ENCODE results near the gene GLIS1.
"Not testable (repeated sequence)": the region's sequence is repeated elsewhere in the genome, so short reads cannot be mapped to it uniquely, and the experiment has no call there.

The GLIS1 gene

DNA sequence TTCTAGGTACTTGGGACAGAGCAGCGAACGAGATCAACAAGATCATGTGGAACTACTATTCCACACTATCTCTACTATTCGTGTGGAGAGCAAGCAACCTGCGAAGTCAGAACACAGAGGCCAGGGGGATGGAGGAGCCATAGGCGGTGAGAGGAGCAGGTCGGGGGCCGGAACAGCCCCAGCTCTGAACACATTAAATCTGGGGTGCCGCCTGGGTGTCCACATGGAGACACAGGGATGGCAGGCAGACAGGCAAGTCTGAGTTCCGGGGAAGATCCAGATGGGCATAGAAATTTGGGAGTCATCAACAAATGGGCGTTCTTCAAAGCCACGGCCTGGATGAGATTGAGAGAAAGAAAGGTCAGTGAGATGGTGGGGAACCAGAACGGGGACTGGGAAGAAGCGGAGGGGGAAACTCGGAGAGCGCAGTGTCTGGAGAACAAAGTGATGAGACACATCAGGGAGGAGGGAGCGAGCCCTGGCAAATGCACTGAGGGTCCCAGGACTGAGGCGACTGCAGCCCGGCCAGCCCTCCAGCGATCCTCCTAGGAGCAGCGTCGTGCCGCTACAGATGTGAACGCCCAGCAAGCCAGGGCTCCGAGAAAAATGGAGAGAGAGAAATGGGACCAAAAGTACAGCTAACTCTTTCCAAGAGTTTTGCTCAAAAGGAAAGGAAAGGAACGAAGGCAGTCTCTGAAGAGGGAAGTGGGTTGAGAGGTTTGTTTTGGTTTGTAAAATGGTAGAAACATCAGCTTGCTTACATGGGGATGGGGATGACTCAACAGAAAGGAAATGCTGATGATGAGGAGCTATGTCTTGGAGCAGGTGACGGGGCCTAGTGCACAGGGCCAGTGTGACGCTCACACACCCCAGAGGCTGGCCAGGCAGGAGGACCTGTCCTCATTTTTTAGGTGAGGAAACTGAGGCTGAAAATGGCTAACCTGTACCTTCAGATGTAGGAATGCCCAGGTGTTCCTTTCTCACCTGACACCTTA, 84.5 kb downstream of the GLIS1 start:
- no peak for DNase-seq (ENCODE audit: low read depth)

DNA sequence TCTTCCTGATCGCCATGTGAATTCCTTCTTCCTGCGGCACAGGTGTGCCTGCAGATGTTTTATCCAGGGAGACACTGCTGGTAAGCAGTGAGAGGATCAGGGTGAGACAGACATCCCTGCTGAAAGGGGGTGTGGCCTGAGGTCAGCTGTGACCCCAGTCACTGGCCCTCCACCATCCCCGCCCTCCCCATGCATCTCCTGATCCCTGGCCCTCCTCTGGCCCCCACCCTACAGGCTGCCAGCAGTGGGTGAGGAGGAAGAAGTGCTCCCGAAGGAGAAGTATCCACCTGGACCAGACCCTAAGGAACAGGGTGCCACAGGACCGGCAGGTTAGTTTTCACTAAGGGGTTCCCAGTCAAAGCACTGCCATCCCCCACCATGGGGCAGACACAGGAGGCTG, 85.3 kb downstream of the GLIS1 start:
- no peak for DNase-seq (ENCODE audit: low read depth)

DNA sequence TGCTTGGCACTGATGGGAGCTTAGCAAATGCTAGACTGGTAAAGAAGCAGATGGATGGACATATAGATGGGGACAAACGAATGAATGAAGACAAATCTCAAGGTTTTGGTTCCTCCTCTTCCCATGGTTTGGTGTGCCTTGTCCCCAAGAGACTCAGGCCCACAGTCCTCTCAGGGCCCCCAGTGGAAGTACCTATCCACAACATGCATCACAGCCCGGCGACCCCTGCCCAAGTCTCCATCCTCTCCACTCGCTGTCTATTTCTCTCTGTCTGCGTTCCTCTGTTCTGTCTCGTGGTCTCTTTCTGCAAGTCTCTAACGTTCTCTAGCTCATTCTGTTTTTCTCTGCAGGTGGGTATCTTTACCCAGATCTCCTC, 85.8 kb downstream of the GLIS1 start:
- no peak for DNase-seq (ENCODE audit: low read depth)

DNA sequence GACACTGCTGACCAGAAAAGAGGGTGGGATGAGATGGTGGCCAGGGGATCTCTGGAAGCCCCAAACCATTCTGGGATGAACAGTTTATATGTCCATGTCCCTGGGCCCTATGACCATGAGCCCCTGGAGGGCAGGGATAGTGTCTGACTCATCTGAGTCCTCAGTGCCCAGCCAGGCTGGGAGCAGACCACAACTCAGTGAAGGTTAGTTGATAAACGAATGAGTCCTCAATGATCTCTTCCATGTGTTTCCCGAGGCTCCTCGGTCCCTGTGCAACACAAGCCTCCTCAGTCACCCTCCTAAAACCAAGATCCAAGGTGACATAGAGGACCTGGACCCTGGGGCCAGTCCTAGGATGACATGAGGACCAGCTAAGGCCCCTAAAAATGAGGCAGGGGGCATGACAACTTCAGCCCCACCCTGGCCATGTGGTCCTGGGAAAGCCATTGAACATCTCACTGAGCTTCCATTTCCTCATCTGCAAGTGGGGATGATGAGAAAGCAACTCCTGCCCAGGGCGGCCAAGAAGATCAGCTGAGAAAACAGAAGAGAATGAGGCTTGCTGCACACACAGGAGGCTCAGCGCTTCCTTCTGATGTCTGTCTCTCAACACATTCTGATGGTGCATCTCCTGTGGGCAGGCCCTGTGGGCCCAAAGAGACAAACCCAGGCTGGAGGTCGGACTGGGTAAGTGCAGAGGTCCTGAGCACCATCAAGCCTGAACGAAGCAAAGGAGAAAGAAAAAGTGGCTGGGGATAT, 86.3 kb downstream of the GLIS1 start:
- no peak for DNase-seq (ENCODE audit: low read depth)

DNA sequence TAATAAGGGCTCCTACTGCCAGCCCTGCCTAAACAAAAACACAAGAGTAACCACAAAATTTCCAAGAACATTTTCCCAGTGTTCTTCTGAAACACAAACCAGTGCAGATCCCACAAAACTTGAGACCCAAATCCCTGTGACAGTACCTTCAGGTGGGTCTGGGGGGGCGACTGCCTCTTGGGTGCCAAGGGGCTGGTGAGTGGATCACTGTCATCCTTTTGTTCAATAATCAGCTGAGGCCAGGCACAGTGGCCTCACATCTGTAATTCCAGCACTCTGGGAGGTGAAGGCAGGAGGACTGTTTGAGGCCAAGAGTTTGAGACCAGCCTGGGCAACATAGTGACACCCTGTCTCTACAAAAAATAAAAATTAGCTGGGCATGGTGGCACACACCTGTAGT, 87.6 kb downstream of the GLIS1 start:
- no peak for DNase-seq (ENCODE audit: low read depth)

DNA sequence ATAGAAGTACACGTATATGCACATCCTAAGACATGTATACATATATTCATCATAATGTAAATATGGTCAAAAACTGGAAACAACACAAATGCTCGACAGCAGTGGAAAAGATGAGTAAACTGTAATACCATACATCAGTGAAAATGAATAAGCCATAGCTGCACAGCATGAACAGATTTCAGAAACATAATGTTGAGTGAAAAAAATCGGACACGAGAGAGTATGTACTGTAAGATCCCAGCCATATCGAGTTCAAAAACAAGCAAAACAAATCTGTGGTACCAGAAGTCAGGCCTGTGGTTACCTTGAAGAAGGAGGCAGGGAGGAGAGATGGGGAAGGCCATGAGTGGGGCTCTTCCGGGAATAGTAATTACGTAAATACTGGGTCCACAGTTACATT, 90.4 kb downstream of the GLIS1 start:
- no peak for DNase-seq (ENCODE audit: low read depth)

DNA sequence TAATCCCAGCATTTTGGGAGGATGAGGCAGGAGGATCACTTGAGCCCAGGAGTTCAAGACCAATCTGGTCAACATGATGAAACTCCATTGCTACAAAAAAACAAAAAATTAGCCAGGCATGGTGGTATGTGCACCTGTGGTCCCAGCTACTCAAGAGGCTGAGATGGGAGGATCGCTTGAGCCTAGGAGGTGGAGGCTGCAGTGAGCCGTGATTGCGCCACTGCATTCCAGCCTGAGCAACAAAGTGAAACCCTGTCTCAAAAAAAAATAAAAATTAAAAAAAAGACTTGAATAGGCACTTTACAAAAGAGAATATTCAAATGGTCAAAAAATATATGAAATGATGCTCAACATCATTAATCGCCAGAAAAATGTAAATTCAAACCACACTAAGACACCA, 91.0 kb downstream of the GLIS1 start:
- not testable (repeated sequence) for DNase-seq (ENCODE audit: low read depth)

DNA sequence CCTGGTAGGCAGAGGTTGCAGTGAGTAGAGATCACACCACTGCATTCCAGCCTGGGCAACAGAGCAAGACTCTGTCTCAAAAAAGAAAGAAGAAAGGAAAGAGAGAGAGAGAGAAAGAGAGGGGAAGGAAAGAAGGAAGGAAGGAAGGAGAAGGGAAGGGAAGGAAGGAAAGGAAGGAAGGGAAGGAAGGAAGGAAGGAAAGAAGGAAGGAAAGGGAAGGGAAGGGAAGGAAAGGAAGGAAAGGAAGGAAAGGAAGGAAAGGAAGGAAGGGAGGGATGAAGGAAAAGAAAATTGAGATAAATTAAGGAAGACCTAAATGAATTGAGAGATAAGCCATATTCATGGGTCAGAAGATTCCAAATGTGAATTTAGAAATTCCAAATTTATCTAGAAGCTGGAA, 92.2 kb downstream of the GLIS1 start:
- no peak for DNase-seq (ENCODE audit: low read depth)

DNA sequence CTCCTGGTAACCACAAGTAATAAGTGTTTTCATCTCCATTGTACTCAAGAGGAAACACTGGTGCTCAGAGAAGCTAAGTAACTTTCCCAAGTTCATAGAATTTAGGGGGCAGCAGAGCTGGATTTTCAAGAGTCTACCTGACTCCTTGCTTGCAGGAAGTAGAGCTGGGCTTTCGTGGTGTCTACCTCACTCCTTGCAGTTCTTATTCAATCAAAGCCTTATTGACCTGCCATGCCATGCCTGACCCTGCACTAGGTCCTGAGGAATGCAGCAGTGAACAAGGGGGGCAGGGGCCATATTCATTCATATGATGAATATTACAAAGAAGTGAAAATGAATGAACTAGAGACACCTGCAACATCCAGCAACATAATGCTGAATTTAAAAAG, 93.3 kb downstream of the GLIS1 start:
- no peak for DNase-seq (ENCODE audit: low read depth)

DNA sequence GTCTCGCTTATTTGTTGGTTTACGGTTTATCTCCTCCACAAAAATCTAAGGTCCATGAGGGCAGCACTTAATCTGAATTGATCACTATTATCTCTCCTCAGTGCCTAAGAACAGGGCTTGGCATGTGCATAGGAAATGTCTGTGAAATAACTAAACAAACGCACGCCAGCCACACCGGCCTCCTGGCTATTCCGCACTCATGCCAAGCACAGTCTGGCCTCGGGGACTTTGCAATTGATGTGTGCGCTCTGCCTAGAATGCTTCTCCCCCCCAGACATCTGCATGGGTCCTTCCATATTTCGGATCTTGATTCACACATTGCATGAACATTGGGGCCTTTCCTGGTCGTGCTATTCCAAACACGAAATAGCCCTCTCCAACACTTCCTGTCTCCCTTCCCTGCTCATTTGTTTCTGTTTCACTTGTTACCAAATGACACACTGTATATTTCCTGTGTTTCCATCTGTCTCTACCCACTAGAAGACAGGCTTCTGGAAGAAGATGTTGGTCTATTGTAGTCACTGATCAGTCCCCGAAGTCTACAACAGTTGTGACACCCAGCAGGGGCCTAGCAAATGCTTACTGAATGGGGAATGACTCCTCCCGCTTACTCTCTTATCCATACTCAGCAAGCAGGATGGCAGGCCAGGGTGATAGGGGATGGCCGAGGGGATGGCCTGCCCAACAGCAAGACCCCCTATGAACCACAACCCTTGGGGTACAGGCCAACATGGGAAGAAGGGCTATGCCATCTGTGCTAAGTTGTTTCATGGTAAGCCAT, 93.9 kb downstream of the GLIS1 start:
- no peak for DNase-seq (ENCODE audit: low read depth)

DNA sequence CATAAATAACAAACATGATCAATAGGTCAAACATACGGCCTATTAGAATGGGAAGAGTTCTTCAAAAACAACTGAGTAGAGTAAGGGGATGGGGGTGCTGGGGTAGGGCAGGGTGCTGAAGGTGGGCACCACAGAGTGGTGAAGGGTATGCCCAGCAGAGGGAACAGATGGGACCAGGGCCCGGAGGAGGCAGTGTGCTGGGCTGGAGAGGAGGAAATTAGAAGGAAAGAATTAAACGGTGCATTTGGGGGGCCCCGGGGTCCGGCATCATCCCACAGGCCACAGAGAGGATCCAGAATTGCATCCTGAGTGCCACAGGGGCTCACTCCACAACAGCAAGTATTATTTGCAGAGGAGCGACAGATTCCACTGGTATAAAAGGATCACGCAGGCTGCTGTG, 94.5 kb downstream of the GLIS1 start:
- DNase-seq (ENCODE audit: low read depth) = no peak

DNA sequence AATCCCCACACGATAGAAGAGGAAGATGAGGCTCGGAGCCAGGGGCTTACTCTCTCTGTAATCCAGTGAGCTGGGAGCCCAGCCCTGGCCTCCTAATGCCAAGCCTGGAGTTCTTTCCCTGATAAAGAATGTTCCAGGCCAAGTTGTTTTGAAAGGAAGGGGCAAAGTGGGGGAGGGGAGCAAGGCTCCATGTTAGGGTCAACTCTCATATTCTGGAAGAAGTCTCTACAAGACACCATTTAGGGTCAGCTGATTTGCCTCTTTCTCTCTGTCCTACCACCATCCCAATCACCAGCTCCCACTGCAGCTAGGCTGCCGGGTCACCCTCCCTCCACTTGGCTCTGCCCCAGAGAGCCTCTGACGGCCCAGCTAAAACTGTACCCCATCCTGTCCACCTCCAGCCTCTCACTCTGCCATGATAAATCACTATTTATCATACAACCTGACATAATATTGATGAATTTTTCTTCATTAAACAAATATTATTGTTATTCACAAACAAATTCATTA, 95.0 kb downstream of the GLIS1 start:
- no peak for DNase-seq (ENCODE audit: low read depth)

DNA sequence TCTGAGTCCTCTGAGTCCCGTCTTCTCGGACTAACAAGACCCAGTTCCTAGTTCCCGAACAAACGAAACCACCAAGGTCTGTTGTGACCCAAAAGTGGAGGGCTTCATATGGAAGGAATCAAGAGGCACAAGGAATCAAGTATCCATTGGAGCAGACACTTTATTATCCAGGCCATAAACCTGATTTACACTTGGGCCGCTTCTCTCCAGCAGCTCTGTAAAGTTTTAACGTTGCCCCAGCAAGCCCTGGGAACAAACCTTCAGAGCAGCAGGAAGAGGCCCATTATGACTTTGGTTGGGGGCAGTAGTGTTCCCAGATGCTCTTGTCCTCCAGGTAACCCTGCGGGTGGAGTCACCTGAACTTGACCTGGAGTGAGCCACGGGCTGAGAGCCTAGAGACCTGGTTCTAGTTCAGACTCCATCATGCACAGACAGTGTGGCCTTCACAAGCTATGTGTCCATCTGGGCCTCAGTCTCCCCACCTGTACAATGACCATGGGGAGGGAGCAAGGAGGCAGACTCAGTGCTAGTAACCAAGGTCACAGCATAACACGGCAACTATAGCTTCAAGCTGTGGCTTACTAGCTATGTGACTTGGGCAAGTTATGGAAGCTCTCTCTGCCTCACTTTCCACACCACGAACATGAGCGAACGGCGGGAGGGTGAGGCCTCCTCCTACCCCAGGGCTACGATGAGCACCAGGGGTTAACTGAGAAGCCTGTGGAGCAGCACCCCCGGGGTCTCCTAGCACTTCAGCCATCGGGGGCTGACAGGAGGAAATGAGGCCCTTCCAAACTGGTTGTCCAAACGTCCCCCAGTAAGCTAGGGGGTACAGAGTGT, 95.7 kb downstream of the GLIS1 start:
- DNase-seq (ENCODE audit: low read depth) = no peak

DNA sequence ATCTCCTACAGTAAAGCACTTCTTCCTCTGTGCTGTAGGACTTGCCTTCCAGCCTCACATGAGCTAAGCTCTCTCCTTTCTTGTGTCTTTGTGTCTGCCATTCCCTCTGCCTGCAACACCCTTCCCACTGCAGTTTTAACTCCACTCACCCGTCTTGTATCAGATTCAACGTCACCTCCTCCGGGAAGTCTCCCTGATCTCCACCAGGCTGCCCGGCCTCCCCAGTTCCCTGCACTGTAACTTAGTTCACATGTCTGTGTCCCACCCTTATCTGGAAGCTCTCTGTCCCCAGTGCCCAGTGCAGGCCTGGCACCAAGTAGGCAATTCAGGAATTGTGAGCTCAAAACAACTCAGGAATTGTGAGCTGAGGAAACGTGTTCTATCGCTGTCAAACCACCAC, 96.4 kb downstream of the GLIS1 start:
- no peak for DNase-seq (ENCODE audit: low read depth)

DNA sequence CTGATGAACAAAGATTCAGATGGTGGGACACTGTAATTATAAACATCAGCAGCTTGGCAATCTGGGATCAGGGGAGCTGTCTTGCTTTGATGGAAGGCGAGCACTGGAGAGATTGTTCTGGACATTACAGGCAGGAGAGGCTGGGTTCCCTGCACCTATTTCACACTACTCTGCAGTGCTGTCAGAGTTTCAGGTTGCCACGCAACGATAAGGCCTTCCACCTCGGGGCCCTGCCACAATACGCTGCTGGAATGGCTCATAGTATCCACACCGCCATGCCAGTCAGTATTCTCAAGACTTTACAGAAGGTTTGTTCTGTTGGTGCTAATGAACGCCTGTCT, 96.8 kb downstream of the GLIS1 start:
- DNase-seq (ENCODE audit: low read depth) = no peak

DNA sequence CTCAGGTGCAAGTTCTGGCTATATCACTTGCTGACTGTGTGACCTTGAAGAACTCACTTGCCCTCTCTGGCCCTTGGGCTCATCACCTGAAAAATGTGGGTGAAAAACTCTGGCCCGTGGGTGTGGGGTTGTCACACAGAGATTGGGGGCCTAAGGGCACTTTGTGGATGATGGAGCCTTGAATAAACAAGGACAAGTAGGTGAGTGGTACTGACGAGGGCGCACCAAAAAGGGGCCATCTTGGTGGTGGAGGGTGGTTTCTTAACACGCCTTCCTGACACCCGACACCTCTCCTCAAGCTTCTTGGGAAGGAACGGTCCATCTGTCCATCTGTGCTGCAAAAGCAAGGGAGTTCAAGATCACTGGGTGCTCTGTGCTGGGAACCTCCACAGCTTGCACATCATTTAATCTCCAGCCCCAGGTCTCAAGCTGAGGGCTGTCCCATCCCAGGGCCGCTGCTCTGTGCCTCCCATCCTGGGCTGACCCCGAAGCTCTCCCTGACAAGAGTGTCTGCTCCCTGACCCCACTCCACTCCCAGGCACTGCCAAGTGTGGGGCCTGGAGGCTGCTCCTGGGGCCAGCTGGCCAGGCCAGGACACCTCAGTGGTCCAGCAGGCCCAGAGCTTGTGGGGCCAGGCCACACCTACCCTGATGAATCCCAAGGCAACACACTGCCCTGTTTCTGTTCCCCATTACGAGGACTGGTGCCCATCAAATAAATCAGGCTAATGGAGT, 97.3 kb downstream of the GLIS1 start:
- DNase-seq (ENCODE audit: low read depth) = no peak

DNA sequence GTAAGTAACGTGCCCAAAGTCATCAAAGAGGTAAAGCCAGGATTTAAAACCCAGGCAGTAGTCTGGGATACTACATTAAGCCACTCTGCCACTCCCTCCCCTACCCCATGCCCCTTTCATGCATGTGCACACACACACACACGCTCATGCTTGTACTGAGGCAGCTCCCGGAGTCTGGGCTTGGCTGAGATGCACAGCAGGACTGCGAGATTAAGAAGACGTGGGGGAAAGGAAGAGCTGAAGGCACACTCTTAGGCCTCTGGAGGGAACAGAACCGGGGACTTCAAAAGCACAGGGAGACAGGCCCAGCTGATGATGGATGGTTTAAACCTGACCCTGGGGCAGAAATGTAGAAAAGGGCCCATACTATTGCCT, 98.3 kb downstream of the GLIS1 start:
- DNase-seq (ENCODE audit: low read depth) = no peak

DNA sequence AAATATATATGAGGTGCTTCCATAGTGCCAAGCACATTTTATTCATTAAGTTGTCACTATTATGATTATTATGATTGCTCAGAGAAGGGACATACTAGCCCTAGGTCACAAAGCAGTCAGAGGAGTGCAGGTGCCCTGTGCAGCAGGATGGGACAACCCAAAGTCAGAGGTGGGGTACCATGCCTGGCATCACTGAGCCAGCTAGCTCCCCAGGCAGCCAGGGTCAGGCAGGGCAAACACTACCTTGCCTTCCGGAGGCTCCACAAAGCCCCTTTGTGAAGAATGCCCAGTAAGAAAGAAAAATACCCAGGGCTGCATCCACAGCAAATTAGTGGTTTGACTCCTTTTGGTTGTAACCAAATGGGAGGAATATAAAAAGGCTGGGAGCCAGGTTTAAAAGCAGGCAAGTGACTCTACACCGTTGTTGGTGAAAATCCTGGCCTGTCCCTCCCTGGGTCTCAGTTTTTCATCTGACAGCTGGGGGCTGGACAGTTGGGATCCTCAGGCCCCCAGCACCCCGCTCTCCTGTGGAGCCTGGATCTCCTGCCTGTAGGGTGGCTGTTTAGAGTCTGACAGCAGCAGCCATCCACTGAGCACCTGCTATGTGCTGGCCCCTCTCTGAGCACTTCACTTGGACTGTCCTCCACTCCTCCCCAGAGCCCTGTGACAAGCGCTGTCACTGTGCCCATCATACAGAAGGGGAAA, 98.8 kb downstream of the GLIS1 start:
- no peak for DNase-seq (ENCODE audit: low read depth)

DNA sequence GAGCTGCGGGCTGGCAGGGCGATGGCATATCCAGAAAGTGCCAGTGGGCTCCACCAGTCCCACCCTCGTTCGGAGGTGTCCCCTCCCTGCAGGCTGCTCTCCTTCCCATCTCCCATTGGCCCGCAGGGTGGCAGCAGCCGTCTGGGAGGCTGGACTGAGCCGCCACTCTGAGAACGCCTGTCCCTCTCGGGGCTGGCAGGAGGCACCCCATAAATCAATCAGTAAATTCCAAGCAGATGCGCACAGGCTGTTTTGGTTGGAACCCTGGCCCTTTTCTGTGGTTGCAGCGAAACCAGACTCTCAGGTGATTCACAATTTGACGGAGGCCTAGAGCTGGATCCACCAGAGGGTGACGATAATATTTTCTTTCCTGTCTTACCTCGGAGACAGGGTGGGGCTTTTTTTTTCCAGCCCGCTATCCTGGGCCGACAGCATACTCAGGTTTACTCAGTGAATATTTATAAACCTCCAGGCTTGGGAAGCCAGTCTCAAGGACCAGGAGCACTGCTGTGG, 99.7 kb downstream of the GLIS1 start:
- peak; percentile 20 for DNase-seq (ENCODE audit: low read depth)
